GOT3 (cell line): ENCODE data around the gene NIPSNAP3A.

Experiments used
- DNase-seq: peaks from one replicate; lab custom pipeline; 2025; ENCODE audit warnings: mixed read lengths; lab: John Stamatoyannopoulos, UW

The NIPSNAP3A gene

GRCh38 chr9:104774831-104775573 is 27.5 kb downstream of the NIPSNAP3A start:
- DNase-seq: no peak

- no peak for DNase-seq
Observed at GRCh38 chr9:104775574-104775936, 28.1 kb downstream of the NIPSNAP3A start.

- no peak for DNase-seq
Observed at GRCh38 chr9:104775976-104776375, 28.5 kb downstream of the NIPSNAP3A start.

DNA sequence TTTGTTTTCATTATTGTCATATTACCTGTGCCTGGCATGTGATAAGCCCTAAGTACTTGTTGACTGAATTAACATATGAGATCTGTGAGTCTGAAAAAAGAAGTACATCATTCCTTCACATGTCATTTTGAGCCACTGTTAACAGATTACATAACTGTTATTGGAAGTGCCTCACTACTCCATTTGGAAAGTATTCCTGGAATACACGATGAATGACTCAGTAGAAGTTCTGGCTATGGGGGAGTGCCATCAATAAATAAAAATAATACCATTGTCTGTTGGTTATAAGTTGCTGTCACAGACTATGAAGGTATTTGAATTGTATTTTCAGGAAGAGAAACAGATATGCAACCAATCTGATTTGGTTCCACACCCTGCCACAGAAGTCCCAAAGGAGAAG is 29.3 kb downstream of the NIPSNAP3A start:
- DNase-seq: no peak

GRCh38 chr9:104778802-104779201 is 31.3 kb downstream of the NIPSNAP3A start:
- DNase-seq: no peak

- DNase-seq: no peak
Observed at GRCh38 chr9:104779334-104779733, 31.9 kb downstream of the NIPSNAP3A start.

GRCh38 chr9:104779946-104780535 is 32.6 kb downstream of the NIPSNAP3A start:
- no peak for DNase-seq

- no peak for DNase-seq
Observed at GRCh38 chr9:104780796-104781395, 33.4 kb downstream of the NIPSNAP3A start.

- DNase-seq: no peak
Observed at GRCh38 chr9:104783588-104783987, 36.1 kb downstream of the NIPSNAP3A start.

DNA sequence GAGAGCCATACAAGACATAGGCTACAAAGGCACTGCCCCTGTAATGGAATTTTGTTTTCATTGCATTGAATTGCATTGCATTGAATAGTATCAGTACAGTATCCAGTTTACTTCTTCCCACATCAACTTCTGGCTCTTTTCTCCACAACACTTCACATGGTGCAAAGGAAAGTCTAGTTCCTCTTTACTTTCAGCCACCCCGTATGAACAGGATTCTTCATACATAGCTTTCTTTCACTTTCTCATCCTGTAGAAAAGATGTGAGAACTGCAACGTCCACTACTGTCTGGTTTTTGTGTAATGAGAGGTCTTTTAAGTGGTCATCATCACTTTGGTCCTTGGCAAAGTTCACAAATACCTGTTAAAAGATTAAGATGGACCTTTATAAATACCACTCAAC is 36.6 kb downstream of the NIPSNAP3A start:
- no peak for DNase-seq

DNA sequence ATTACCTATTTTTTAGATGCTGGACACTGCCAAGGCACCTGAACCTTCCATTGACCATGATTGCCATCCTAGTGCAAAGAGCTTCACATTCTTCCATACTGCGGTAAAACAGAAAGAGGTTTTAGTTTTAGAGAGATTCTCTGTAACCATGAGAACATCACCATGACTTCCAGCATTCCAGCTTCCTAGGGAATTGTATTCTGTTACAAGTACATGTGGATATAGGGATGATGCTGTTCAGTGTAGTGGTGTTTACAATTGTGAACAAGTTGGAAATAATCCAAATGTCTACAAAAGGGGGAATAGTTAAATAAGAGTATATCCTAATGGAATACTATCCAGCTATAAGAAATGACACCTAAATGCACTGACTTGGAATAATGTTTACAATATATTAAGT is 38.8 kb downstream of the NIPSNAP3A start:
- no peak for DNase-seq

DNA sequence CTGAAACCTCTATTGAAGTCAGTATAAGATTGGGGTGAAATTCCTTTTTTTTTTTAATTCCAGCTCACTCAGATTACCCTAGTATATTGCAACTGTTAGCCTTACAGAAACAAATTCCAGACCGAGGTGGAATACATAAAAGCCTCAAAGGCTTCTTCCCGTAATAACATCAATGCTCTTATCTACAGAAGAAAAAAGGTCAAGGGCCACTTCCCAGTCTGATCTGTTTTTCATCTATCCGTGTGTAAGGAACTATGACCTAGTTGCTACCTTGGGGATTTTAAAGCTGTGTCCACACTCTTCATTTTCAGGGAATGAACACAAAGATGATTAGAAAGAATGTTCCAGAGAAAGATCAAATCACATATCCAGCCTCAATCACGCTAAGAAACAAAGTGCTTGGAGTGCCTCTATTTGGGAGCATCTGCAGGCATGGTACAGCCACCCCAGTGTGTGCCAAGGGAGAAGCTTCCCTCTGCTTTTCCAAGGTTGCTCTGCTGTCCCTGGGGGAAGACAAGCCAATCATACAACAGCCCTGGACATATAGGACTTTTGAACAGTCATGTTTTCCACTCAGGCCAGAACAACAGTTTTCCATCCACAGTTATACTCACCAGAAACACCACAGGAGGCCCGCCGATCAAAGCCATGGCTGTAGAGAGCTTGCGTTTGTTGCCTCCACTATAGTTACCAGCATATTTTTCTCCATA is 40.0 kb downstream of the NIPSNAP3A start:
- DNase-seq: no peak

- no peak for DNase-seq
Observed at GRCh38 chr9:104788251-104788650, 40.8 kb downstream of the NIPSNAP3A start.

- DNase-seq: no peak
Observed at GRCh38 chr9:104794070-104794469, 46.6 kb downstream of the NIPSNAP3A start.

DNA sequence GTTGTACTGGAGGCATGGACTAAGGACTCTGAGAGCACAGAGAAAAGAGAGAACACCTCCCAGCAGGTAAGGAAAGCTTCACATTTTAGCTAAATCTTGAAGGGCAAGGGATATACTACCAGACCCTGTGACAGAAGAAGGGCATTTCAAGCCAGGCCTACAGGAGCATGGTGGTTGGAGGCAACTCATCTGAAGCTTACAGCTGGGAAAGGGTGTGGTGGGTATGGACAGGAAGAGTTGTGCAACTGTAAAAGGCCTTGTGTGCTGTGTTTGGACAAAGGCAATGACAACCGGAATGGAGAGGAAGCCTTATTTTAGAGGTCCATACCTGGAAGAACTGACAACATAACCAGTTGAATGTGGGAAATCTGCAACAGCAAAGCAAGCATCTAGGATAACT is 47.6 kb downstream of the NIPSNAP3A start:
- DNase-seq: no peak

DNA sequence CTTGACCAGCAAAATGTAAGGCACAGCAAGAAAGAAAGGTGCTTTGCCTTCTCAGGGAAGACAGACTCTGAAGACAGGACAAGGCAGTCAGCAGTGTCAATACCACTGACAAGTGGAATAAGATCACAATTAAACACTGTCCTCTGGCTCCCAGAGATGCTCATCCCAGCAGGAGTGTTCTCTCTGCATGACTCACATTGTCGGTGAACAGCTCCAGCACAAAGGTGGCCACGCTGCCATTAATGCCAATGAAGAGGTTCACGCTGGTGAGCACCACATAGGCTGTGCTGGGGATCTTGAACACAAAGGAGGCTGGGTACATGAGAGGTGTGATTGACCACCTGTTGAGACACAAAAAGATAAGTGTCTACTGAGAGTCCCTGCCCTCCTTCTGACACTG is 48.4 kb downstream of the NIPSNAP3A start:
- no peak for DNase-seq

- no peak for DNase-seq
Observed at GRCh38 chr9:104798209-104798995, 50.9 kb downstream of the NIPSNAP3A start.

GRCh38 chr9:104800068-104800785 is 52.7 kb downstream of the NIPSNAP3A start:
- no peak for DNase-seq

DNA sequence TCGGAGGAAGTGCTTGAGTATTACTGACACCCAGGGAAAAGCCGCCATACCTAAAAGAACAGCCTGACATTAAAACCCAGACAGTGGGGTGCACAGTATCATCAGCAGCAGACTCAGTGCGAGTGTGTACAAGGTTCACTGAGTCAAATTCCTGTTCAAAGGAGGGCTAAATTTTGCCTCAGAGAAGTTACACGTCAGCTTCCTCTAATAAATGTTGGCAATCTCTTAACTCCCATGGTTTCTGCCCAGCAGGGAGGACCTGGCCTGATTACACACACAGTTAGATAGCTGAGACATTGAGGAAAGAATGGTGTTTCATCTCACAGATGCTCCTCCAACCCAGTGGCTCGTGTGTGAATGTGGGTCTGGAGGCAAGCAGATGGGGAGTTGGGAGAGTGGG is 54.6 kb downstream of the NIPSNAP3A start:
- DNase-seq: no peak

DNA sequence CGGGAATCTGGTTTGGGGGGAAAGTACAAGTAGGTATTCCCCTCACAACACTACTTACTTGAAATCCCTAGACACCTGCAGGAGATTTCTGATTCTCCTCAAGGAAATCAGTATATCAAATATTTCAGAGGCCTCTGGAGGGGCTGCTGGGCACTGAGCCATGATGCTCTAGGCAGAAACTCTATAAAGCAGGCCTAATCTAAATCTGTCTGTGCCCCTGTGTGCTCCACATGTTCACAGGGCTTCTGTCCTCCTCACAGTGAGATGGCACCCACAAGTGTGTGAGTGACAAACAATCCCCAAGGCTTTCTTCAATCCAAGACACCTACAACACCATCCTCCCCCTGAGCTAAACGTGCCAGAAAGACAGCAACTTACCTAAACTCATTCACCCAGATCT is 55.4 kb downstream of the NIPSNAP3A start:
- DNase-seq: no peak

- no peak for DNase-seq
Observed at GRCh38 chr9:104805441-104805840, 58.0 kb downstream of the NIPSNAP3A start.
